ENCODE measurements around the gene MCF2. TPM values are rescaled to one million over a fixed set of nuclear protein-coding genes. Genes with fewer than 3 reads are reported as not detected.
"Not testable (repeated sequence)": the region's sequence is repeated elsewhere in the genome, so short reads cannot be mapped to it uniquely, and the experiment has no call there.

The MCF2 gene
- total and polyA plus RNA-seq, 4 experiments from 2014 or later, result 0.09 to 0.55 (median 0.47) TPM; not detected in 1

DNA sequence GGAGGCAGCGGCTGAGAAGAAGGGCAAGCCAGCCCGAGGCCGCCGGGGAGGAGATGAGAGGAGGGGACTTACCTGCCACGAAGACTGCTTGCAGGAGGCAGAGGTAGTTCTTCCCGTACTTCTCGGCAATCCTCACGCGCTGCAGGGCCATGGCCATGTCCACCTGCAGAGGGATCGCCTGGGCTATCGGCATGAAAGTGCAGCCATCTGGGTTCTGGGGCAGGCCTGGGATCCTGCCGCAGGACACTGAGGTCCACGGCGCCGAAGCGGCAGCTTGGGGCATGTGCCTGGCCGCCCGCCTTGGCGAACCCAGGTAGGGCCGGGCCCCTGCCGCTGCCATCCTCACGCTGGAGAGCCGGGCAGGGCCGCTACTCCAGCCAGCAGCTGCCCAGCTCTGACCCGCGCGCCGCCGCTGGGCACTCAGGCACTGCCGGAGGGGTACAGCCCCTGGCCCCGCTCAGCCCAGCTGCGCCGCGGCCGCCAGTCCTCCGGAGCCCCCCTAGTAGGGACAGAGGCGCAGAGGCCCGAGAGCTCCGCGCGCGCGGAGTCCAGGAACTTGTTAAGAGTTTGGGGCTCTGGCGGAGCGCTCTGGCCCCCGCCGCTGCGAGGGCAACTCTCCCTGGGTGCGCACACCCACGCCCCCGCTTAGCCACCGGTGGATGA is 16.0 kb downstream of the MCF2 start:
- no peaks in the 10 kb centered on the region for H3K4me1 ChIP-seq (ENCODE audit: insufficient read depth, low read length)
- ChIA-PET POLR2A (ENCODE audit: partially characterized antibody) (no interaction called here), CTCF (ENCODE audit: partially characterized antibody) (no interaction called here)
- H3K9me3 ChIP-seq (ENCODE audit: control insufficient read depth in 1 of 2, low read length in 2 of 2), result no peaks in the 10 kb centered on the region
- Mint-ChIP-seq H3K9me3 (no peaks in the 10 kb centered on the region), H3K27me3 (peaks cover 4 to 7% of the 10 kb centered on the region in 2 donors), H3K4me3 (no peak overlapping the region), H3K27ac (no peak overlapping the region), H3K4me1 (no peaks in the 10 kb centered on the region), H3K36me3 (peaks cover 0 to 7% of the 10 kb centered on the region in 2 donors)
- DNase-seq, result no peak
- no peaks in the 10 kb centered on the region for H3K27me3 ChIP-seq (ENCODE audit: insufficient read depth, low read length)
- H3K27ac ChIP-seq (ENCODE audit: low read depth, low read length), result no peak overlapping the region
- H3K4me3 ChIP-seq (ENCODE audit: low read length in 2 of 2), result no peak overlapping the region
- intact Hi-C loops (cut with micrococcal nuclease), result no loop called here
- H3K36me3 ChIP-seq (ENCODE audit: insufficient read depth, low read length), result no peaks in the 10 kb centered on the region

DNA sequence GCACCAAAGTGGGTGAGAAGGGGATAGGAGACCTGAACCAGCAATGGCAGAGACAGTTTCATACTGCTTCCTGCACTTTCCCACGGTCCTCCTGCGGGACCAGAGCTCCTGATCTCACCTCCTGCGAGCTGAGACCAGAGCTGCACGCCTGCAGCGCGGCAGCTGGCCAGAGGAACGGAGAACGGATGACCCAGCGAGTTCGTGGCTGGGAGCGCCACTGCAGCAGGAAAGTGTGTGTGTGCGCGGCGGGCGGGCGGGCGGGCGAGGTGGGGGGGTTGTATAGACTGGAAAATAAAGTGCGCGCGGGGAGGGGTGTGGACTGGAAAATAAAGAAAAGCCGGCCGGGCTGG is 16.5 kb downstream of the MCF2 start:
- Histone ChIP-seq H3K4me3 (ENCODE audit: low read length in 2 of 2) (no peak overlapping the region), H3K9me3 (ENCODE audit: control insufficient read depth in 1 of 2, low read length in 2 of 2) (no peaks in the 10 kb centered on the region), H3K27me3 (ENCODE audit: insufficient read depth, low read length) (no peaks in the 10 kb centered on the region), H3K27ac (ENCODE audit: low read depth, low read length) (no peak overlapping the region), H3K4me1 (ENCODE audit: insufficient read depth, low read length) (no peaks in the 10 kb centered on the region), H3K36me3 (ENCODE audit: insufficient read depth, low read length) (no peaks in the 10 kb centered on the region)
- Mint-ChIP-seq H3K4me3 (no peak overlapping the region), H3K27ac (no peak overlapping the region), H3K27me3 (peaks cover 4 to 7% of the 10 kb centered on the region in 2 donors), H3K36me3 (peaks cover 0 to 7% of the 10 kb centered on the region in 2 donors), H3K4me1 (no peaks in the 10 kb centered on the region), H3K9me3 (peaks cover 0 to 4% (median 0%) of the 10 kb centered on the region in 8 donors)
- intact Hi-C loops (cut with micrococcal nuclease), result no loop called here
- no peak for DNase-seq
- POLR2A ChIA-PET (ENCODE audit: partially characterized antibody), result no interaction called here
- CTCF ChIA-PET (ENCODE audit: partially characterized antibody), result no interaction called here

DNA sequence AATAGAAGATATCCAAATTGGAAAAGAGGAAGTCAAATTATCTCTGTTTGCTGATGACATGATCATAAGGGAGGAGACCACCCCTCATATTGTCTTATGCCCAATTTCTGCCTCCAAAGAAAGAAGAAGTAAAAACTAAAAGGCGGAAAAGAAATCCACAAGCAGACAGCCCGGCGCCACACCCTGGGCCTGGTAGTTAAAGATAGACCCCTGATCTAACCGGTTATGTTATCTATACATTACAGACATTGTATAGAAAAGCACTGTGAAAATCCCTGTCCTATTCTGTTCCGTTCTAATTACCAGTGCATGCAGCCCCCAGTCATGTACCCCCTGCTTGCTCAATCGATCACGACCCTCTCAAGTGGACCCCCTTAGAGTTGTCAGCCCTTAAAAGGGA is 22.8 kb downstream of the MCF2 start:
- H3K27me3 ChIP-seq (ENCODE audit: insufficient read depth, low read length); POLR2A ChIA-PET (ENCODE audit: partially characterized antibody); H3K4me1 ChIP-seq (ENCODE audit: insufficient read depth, low read length); DNase-seq; H3K36me3 Mint-ChIP-seq; H3K4me3 ChIP-seq (ENCODE audit: low read length in 2 of 2); H3K4me3 Mint-ChIP-seq; H3K27ac Mint-ChIP-seq; H3K27me3 Mint-ChIP-seq; H3K36me3 ChIP-seq (ENCODE audit: insufficient read depth, low read length); H3K9me3 ChIP-seq (ENCODE audit: control insufficient read depth in 1 of 2, low read length in 2 of 2); intact Hi-C loops (cut with micrococcal nuclease); CTCF ChIA-PET (ENCODE audit: partially characterized antibody); H3K27ac ChIP-seq (ENCODE audit: low read depth, low read length); H3K4me1 Mint-ChIP-seq: not testable (repeated sequence)
- peaks cover 0 to 13% (median 2%) of the 10 kb centered on the region in 8 donors for H3K9me3 Mint-ChIP-seq

DNA sequence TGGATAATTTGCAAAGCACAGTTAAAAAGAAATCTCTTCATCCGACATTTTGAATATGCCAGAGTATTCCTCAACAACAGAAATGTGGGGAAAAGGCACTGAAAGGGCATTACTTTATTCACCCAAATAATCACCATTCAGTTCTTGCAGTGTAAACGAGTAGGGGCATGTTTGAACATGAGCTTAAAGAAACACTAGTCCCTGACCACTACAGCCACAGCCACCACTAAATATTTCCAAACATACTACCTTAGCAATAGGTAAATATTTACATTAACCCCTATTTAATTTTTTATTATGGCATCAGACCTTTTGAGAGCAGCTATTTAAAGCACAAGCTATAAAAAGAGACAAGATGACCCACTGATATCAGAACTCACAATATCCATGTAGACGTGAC is 27.6 kb downstream of the MCF2 start:
- no peak overlapping the region for H3K4me3 ChIP-seq (ENCODE audit: low read length in 2 of 2)
- H3K27ac ChIP-seq (ENCODE audit: low read depth, low read length), result no peak overlapping the region
- H3K4me1 ChIP-seq (ENCODE audit: insufficient read depth, low read length), result no peaks in the 10 kb centered on the region
- Mint-ChIP-seq H3K36me3 (no peaks in the 10 kb centered on the region), H3K9me3 (peaks cover 0 to 17% (median 5%) of the 10 kb centered on the region in 8 donors), H3K4me3 (no peak overlapping the region), H3K27ac (no peak overlapping the region), H3K4me1 (no peaks in the 10 kb centered on the region), H3K27me3 (no peaks in the 10 kb centered on the region)
- no peak for DNase-seq
- H3K36me3 ChIP-seq (ENCODE audit: insufficient read depth, low read length), result no peaks in the 10 kb centered on the region
- H3K27me3 ChIP-seq (ENCODE audit: insufficient read depth, low read length), result no peaks in the 10 kb centered on the region
- ChIA-PET POLR2A (ENCODE audit: partially characterized antibody) (no interaction called here), CTCF (ENCODE audit: partially characterized antibody) (no interaction called here)
- intact Hi-C loops (cut with micrococcal nuclease), result no loop called here
- no peaks in the 10 kb centered on the region for H3K9me3 ChIP-seq (ENCODE audit: control insufficient read depth in 1 of 2, low read length in 2 of 2)

DNA sequence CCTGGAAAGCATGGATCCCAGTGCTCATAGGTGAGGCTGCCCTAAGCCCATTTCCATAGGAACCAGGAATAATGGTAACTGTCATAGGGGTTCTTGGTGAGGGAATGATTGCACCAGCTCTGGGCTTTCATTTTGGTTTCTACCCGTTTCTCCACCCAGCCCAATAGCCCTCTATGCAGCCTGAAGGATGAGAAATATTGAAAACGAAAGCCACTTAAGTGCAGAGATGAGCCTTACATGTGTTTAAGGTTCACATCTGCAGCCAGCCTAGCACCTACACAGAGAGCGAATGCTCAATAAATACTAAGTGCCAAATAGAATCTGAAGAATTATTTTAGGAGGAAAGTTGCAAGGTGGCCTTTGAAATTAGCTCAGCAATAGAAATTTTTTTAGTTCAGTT is 60.4 kb downstream of the MCF2 start:
- POLR2A ChIA-PET (ENCODE audit: partially characterized antibody), result no interaction called here
- H3K9me3 ChIP-seq (ENCODE audit: control insufficient read depth in 1 of 2, low read length in 2 of 2), result no peaks in the 10 kb centered on the region
- peaks cover 0 to 11% (median 0%) of the 10 kb centered on the region in 8 donors for H3K9me3 Mint-ChIP-seq

DNA sequence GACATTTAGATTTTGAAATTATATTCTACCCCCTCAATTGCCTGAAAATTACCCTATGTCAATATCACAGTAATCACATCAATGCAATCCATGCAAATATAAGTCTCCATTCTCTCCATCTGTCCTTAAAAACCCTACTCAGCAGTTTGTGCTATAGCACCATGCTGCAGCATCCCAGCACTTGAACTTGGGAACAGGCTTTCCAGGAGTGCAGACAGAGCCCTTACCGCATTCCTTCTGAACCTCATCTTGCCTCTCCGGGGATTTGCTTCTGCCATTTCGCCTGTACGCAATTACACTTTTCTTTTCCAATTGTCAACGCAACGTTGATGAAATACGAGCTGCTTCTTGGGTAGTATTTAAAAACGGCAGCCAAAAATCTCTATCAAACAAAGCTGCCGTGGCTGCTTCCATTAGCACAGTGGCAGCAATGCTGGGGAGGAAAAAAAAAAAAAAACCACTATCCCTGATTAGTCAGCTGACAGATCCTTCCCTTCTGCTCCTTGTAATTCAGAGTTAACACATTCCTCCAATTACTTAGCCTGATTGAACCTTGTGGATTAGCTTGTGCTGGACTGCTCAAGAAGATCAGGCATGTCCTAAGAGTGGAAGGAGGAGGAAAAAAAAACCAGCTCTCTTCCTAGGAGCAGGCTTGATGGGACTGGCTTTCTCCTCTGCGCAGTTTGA is 65.6 kb downstream of the MCF2 start:
- Histone ChIP-seq H3K9me3 (ENCODE audit: control insufficient read depth in 1 of 2, low read length in 2 of 2) (no peaks in the 10 kb centered on the region), H3K27ac (ENCODE audit: low read depth, low read length) (no peak overlapping the region), H3K27me3 (ENCODE audit: insufficient read depth, low read length) (no peaks in the 10 kb centered on the region), H3K4me1 (ENCODE audit: insufficient read depth, low read length) (no peaks in the 10 kb centered on the region), H3K36me3 (ENCODE audit: insufficient read depth, low read length) (no peaks in the 10 kb centered on the region), H3K4me3 (ENCODE audit: low read length in 2 of 2) (no peak overlapping the region)
- H3K27me3 Mint-ChIP-seq, result no peaks in the 10 kb centered on the region
- peaks cover 0 to 3% (median 0%) of the 10 kb centered on the region in 8 donors for H3K9me3 Mint-ChIP-seq
- no peak for DNase-seq
- intact Hi-C loops (cut with micrococcal nuclease), result no loop called here
- ChIA-PET CTCF (ENCODE audit: partially characterized antibody) (no interaction called here), POLR2A (ENCODE audit: partially characterized antibody) (no interaction called here)
- H3K36me3 Mint-ChIP-seq, result no peaks in the 10 kb centered on the region
- no peak overlapping the region for H3K4me3 Mint-ChIP-seq
- H3K27ac Mint-ChIP-seq, result no peak overlapping the region
- no peaks in the 10 kb centered on the region for H3K4me1 Mint-ChIP-seq

More for the DNA sequence above, 60.4 kb downstream of the MCF2 start:
- H3K27ac Mint-ChIP-seq, result no peak overlapping the region
- Histone ChIP-seq H3K27ac (ENCODE audit: low read depth, low read length) (no peak overlapping the region), H3K27me3 (ENCODE audit: insufficient read depth, low read length) (no peaks in the 10 kb centered on the region), H3K36me3 (ENCODE audit: insufficient read depth, low read length) (no peaks in the 10 kb centered on the region), H3K4me1 (ENCODE audit: insufficient read depth, low read length) (no peaks in the 10 kb centered on the region), H3K4me3 (ENCODE audit: low read length in 2 of 2) (no peak overlapping the region)
- CTCF ChIA-PET (ENCODE audit: partially characterized antibody), result no interaction called here
- no peak for DNase-seq
- H3K27me3 Mint-ChIP-seq, result no peaks in the 10 kb centered on the region
- H3K4me1 Mint-ChIP-seq, result no peaks in the 10 kb centered on the region
- no peaks in the 10 kb centered on the region for H3K36me3 Mint-ChIP-seq
- no peak overlapping the region for H3K4me3 Mint-ChIP-seq
- intact Hi-C loops (cut with micrococcal nuclease), result no loop called here

DNA sequence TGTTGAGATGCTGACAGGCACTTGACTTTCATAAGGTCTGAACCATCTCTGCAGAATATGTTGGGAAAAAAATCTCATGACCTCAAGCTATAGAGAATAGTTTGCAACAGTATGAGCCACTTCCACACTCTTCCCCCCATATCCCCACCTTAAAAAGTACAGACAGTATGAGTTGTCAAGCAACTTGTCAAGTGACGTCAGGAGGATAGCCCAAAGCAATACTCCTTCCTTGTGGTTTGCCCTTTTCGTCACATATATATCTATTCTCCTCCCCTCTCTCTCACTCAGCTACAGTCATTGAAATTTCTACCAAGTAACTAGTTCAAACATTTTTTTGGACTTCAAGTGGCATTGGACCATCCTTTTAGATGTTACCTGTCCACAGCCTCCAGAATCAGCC is 67.7 kb downstream of the MCF2 start:
- CTCF ChIA-PET (ENCODE audit: partially characterized antibody), result no interaction called here
- Histone ChIP-seq H3K27ac (ENCODE audit: low read depth, low read length) (no peak overlapping the region), H3K4me1 (ENCODE audit: insufficient read depth, low read length) (no peaks in the 10 kb centered on the region), H3K4me3 (ENCODE audit: low read length in 2 of 2) (no peak overlapping the region), H3K36me3 (ENCODE audit: insufficient read depth, low read length) (no peaks in the 10 kb centered on the region), H3K9me3 (ENCODE audit: control insufficient read depth in 1 of 2, low read length in 2 of 2) (no peaks in the 10 kb centered on the region), H3K27me3 (ENCODE audit: insufficient read depth, low read length) (no peaks in the 10 kb centered on the region)
- POLR2A ChIA-PET (ENCODE audit: partially characterized antibody), result no interaction called here
- DNase-seq, result no peak
- Mint-ChIP-seq H3K4me1 (no peaks in the 10 kb centered on the region), H3K9me3 (no peaks in the 10 kb centered on the region), H3K36me3 (no peaks in the 10 kb centered on the region), H3K27ac (peak overlapping the region in 1 of 7 donors; percentile 30), H3K27me3 (no peaks in the 10 kb centered on the region), H3K4me3 (no peak overlapping the region)
- intact Hi-C loops (cut with micrococcal nuclease), result no loop called here

Data from CD4-positive, alpha-beta memory T cell (primary cell).